Measurements from ENCODE around the gene SLC22A31.

Gene SLC22A31

DNA sequence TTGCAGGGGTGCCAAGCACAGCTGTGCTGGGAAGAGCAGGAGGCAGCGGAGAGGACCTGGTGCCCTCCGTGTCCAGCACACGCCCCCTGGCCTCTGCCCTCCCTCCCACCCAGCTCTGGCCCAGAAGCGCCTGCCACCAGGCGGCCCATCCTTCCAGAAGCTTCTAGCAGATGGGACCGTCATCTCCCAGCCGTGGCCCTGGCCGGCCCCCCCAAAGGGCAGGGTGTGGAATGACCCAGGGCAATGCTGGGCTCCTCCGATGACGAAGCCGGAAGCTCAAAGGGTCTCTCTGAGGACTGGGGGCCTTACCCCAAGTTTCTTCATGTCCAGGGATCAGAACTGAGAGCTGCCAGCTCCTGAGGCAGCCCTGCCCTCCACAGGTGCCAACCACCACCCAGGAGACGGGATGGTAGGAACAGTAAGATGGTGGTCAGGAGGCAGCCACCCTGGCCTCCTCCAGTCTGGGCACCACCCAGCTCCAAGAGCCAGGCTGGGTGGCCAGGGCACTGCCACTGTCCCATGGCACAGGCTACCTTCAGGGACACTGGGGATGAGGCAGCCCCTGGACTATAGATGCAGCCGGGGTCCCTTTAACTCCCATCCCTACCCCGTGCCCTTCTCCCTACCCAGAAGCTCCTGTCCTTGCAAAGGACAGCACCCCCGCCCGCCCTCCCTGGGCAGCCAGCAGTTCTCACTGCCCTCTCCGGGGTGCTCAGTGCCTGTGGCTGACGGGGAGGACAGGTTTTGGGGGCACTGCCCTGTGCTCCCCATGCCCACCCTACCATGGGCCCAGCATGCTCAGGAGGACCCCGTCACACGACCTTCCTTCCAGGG lies 35.3 kb downstream of the SLC22A31 start:
- DNase-seq: no peak

DNA sequence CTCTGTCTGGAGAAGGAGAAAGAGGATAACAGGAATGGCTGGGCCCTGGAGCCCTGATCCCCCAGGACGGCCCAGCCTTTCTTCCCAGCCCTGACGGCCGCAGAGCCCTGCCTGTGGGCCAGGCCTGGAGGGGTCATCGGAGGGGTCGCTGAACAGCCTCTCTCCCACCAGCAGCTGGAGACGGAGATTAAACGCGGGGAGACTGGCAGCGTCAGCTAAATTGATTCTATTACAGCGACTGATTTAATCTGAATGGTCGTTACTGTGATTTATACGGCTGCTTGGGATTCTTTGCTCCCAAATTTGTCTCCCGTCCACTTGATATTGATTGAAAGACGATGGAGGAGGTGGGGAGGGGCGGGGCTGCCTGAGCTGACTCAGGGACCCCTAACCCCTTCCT lies 35.9 kb downstream of the SLC22A31 start:
- DNase-seq: no peak

- DNase-seq: no peak
Observed at GRCh38 chr16:89163297-89163696, 37.0 kb downstream of the SLC22A31 start.

GRCh38 chr16:89161763-89162713 lies 38.3 kb downstream of the SLC22A31 start:
- DNase-seq: no peak

- no peak for DNase-seq
Observed at GRCh38 chr16:89160977-89161701, 39.2 kb downstream of the SLC22A31 start.

DNA sequence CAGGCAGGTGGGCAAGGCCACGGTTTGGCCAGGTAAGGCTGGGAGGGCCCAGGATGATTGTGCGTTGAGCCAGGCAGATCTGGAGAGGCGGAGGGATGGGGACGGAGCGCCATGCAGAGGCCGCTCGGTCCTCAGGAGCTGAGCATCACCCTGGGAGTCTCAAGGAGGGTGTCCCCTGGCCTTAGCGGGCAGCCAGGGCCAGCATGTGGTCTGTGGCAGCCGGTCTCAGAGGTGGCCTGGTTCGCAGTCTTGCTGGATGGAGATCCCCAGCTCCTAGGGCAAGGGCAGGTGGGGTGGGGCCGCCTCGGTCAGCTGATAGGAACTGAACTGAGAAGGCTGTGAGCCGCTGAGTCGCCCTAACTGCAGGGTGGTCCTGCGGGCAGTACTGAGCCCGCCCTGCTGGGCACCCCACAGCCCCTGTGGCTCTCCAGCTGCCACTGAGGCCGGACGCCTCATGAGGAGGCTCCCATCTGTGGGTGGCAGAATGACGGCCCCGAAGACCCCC lies 40.4 kb downstream of the SLC22A31 start:
- no peak for DNase-seq

- DNase-seq: no peak
Observed at GRCh38 chr16:89159066-89159849, 41.1 kb downstream of the SLC22A31 start.

GRCh38 chr16:89157778-89158177 lies 42.6 kb downstream of the SLC22A31 start:
- DNase-seq: no peak

GRCh38 chr16:89156740-89157645 lies 43.3 kb downstream of the SLC22A31 start:
- DNase-seq: no peak

DNA sequence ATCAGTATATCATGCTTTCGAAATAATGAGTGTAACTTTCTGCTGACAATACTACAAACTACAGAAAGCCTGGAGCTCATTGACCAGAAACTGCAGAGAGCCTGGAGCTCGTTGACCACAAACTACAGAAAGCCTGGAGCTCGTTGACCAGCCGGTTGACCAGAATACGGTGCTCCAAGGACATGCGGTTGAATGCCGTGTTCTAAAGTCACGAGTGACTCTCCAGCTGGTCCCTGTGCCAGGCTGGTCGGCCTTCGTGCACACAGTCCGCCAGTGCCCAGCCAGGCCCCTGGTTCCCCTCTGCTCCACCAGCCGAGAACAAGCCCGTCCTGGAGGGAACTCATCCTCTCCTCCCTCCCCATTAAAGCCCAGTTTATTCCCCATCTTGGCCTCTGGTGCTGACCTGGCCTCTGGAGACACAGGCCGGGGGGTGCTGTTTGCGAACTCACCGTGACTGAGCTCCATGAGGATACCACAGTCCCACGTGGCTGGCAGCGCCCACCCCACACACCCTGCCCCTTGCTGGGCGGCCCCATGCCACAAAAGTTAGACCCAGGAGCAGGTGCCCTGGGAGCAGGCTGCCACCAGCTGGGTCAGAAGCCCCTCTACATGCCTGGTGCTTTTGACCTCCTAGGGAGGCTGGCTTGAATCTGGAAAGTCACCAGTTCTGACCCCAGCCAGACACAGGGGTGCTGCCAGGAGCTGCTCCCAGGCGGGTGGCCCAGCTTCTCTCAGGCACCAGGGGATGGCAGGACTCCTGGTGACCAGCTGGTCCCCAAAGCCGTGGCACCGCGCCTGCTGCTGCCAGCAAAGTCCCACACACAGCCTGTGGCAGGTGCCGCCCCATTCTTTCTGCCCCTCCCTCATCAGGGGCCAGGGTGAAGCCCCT lies 44.2 kb downstream of the SLC22A31 start:
- DNase-seq: no peak

GRCh38 chr16:89155184-89155679 lies 45.1 kb downstream of the SLC22A31 start:
- DNase-seq: no peak

DNA sequence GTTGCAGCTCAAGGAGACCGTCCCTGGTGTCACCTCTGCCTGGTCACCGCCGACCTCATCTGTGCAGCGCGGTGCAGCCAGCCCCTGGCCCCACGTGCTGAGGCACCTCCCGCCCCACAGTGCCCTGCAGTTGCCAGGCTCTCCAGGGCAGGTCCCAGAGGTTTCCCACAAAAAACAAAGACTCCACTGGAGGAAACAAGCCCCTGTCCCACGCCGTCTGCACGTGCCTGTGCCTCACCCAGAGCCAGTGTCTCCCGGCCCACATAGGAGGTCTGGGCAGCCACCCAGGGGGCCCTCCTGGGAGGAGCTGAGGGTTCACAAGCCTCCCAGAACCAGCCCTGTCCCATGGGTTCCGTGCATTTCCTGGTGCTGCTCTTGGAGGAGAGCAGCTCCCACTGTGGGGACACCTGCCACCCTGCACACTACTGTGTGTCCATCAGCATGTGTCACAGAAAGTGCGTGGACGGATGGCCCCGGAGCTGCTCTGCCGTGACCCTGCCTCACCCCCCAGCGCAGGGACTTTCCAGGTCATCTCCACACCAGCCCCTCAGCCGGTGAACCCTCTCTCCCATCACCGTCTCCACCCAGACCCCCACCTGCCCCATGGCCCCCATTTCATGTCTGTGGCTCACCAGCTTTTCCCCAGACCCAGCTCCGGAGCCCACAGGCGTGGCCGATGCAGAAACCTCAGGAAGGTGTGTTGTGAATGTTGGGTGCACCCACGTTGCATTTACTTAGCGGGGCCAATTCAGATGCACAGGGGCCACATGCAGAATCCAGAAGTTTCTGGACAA lies 45.8 kb downstream of the SLC22A31 start:
- no peak for DNase-seq

DNA sequence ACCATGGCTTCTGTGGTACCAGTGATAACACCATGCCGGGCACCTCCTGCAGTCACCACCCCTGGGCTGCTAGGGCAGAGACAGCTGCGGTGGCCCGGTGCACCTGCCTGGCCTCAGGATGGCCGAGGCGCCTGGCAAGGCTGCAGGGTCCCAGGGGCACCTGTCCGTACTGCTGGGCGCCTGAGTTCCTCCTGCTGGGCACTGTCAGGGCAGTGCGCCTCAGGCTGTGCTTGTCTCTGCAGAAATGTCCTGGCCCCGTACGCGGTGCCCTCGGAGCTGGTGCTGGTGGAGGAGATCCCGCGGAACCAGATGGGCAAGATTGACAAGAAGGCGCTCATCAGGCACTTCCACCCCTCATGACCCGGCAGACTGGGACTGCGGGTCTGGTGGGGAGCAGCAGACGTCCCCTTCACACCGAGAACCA lies 46.5 kb downstream of the SLC22A31 start:
- no peak for DNase-seq

- no peak for DNase-seq
Observed at GRCh38 chr16:89152831-89153700, 47.3 kb downstream of the SLC22A31 start.

DNA sequence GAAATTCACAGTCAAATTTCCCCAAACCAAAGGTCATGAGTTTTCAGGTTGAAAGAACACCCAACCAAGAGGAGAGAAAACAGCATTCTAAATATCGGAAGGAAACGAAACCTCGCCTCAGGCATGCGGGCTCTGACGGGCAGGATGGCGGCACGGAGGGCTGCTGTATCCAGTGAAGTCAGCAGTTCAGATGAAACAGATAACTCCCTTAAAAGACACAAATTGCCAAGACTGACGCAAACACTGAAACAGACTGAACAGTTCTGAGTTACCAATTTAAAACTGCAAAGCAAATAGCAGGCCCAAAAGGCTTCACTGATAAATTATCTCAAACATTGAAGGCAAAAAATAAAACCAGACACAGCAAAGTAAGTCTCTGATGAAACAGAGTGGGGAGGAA lies 49.4 kb downstream of the SLC22A31 start:
- DNase-seq: no peak

GRCh38 chr16:89150090-89150835 lies 50.1 kb downstream of the SLC22A31 start:
- no peak for DNase-seq

- DNase-seq: no peak
Observed at GRCh38 chr16:89149386-89149785, 51.0 kb downstream of the SLC22A31 start.

Data from CD4-positive, alpha-beta T cell treated with Interferon alpha-2 for 1 hour (primary cell).